ENCODE measurements around the gene NTSR2. TPM values are rescaled to one million over a fixed set of nuclear protein-coding genes. Genes with fewer than 3 reads are reported as not detected.

NTSR2 gene
- total and polyA plus RNA-seq, 2 donors from 2014 or later, result not detected

DNA sequence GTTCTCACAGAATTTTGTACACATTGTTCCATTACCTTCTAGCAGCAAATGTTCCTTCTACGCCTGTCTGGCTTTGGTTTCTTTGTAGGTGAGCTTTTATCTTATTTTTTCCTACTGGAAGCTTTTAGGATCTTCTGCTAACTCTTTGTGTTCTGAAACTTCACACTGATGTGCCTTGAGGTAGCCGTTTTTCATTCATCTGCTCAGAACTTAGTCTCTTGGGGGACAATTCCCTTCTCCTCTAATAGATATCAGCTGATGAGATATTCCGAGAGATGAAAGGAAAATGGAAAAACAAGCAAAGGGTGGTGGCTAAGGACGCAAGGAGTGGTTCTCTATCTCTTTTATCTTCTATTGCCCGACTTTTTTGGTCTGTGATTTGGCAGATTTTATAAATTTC, 48.6 kb upstream of the NTSR2 start:
- Histone ChIP-seq H3K36me3 (ENCODE audit: control insufficient read depth in 2 of 3, insufficient read depth in 3 of 3, low read length in 3 of 3) (no peaks in the 10 kb centered on the region), H3K27ac (ENCODE audit: low read depth in 2 of 2, low read length in 2 of 2) (no peak overlapping the region), H3K27me3 (ENCODE audit: control insufficient read depth, insufficient read depth, low read length) (no peaks in the 10 kb centered on the region), H3K9me3 (ENCODE audit: control insufficient read depth in 2 of 3, insufficient read depth in 1 of 3, low read length in 3 of 3) (no peaks in the 10 kb centered on the region), H3K4me3 (ENCODE audit: low read length in 3 of 3) (no peak overlapping the region), H3K9ac (ENCODE audit: low read length in 3 of 3) (no peak overlapping the region), H3K4me1 (ENCODE audit: control insufficient read depth in 2 of 3, insufficient read depth in 2 of 3, low read depth in 1 of 3, low read length in 3 of 3) (no peaks in the 10 kb centered on the region)
- TF ChIP-seq, protein P1, sequence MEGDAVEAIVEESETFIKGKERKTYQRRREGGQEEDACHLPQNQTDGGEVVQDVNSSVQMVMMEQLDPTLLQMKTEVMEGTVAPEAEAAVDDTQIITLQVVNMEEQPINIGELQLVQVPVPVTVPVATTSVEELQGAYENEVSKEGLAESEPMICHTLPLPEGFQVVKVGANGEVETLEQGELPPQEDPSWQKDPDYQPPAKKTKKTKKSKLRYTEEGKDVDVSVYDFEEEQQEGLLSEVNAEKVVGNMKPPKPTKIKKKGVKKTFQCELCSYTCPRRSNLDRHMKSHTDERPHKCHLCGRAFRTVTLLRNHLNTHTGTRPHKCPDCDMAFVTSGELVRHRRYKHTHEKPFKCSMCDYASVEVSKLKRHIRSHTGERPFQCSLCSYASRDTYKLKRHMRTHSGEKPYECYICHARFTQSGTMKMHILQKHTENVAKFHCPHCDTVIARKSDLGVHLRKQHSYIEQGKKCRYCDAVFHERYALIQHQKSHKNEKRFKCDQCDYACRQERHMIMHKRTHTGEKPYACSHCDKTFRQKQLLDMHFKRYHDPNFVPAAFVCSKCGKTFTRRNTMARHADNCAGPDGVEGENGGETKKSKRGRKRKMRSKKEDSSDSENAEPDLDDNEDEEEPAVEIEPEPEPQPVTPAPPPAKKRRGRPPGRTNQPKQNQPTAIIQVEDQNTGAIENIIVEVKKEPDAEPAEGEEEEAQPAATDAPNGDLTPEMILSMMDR (IDR thresholded peaks at IDR 0.05; ENCODE audit: borderline replicate concordance, extremely low read depth, insufficient read depth), result no peak
- intact Hi-C loops (cut with DNase I), result no loop called here
- FAIRE-seq, result no peak
- DNase-seq, result no peak

DNA sequence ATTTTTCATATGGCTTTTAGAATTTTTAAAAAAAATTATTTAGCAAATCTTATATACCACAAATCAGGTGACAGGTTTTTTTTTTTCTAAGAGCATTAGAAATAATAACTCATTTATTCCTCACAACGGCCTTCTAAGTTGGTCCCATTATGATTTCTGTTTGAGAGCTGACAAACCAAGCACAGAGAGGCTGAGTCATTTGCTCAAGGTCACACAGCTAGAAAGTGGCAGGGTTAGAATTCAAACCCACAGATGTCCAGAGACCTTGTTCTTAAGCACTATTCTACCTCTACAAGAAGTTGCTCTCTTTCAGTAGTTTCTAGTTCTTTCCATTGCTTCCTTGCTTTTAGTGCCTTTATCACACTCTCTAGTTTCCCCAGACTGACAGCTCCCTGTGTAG, 47.6 kb upstream of the NTSR2 start:
- FAIRE-seq (no peak), DNase-seq (no peak)
- TF ChIP-seq, protein P1 (IDR thresholded peaks at IDR 0.05; ENCODE audit: borderline replicate concordance, extremely low read depth, insufficient read depth), result no peak
- Histone ChIP-seq H3K4me1 (ENCODE audit: control insufficient read depth in 2 of 3, insufficient read depth in 2 of 3, low read depth in 1 of 3, low read length in 3 of 3) (no peaks in the 10 kb centered on the region), H3K4me3 (ENCODE audit: low read length in 3 of 3) (no peak overlapping the region), H3K36me3 (ENCODE audit: control insufficient read depth in 2 of 3, insufficient read depth in 3 of 3, low read length in 3 of 3) (no peaks in the 10 kb centered on the region), H3K27ac (ENCODE audit: low read depth in 2 of 2, low read length in 2 of 2) (no peak overlapping the region), H3K27me3 (ENCODE audit: control insufficient read depth, insufficient read depth, low read length) (no peaks in the 10 kb centered on the region), H3K9ac (ENCODE audit: low read length in 3 of 3) (no peak overlapping the region), H3K9me3 (ENCODE audit: control insufficient read depth in 2 of 3, insufficient read depth in 1 of 3, low read length in 3 of 3) (no peaks in the 10 kb centered on the region)
- intact Hi-C loops (cut with DNase I), result no loop called here

DNA sequence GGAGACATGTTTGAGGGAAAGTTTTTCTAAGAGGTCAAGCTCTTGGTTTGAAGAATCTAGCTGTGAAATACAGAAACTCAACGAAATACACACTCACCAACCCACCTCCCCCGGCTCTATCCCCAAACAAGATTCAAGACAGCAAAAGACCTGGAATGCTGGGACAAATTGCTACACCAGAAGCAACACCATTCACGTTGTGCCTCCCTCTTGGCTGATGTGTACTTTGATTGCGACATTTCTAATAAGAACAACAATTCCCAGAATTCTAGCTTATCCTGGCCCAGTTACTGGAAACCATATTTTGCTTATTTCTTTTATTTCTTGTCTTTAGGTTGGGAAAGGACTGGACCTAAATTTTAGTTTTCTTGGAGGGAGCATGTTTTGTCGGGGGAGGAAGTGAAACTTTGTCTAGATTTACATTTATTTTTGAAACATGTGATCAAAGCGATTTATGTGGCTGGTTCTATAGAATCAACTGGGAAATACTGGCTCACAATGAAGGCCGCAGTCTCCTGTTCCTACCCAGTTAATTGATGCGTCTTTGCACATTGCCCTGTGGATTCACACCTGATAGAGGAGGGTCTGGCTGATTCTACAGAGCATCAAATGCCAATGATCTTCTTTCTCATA, 46.8 kb upstream of the NTSR2 start:
- Histone ChIP-seq H3K27ac (ENCODE audit: low read depth in 2 of 2, low read length in 2 of 2) (no peak overlapping the region), H3K4me1 (ENCODE audit: control insufficient read depth in 2 of 3, insufficient read depth in 2 of 3, low read depth in 1 of 3, low read length in 3 of 3) (no peaks in the 10 kb centered on the region), H3K4me3 (ENCODE audit: low read length in 3 of 3) (no peak overlapping the region), H3K36me3 (ENCODE audit: control insufficient read depth in 2 of 3, insufficient read depth in 3 of 3, low read length in 3 of 3) (no peaks in the 10 kb centered on the region), H3K9me3 (ENCODE audit: control insufficient read depth in 2 of 3, insufficient read depth in 1 of 3, low read length in 3 of 3) (no peaks in the 10 kb centered on the region), H3K27me3 (ENCODE audit: control insufficient read depth, insufficient read depth, low read length) (no peaks in the 10 kb centered on the region), H3K9ac (ENCODE audit: low read length in 3 of 3) (no peak overlapping the region)
- FAIRE-seq, result no peak
- TF ChIP-seq, protein P1 (IDR thresholded peaks at IDR 0.05; ENCODE audit: borderline replicate concordance, extremely low read depth, insufficient read depth), result no peak
- DNase-seq, result no peak
- intact Hi-C loops (cut with DNase I), result no loop called here

Data from kidney (tissue), 14 donors.